BJ (cell line): ENCODE data around the gene ZNF570. TPM values are rescaled to one million over a fixed set of nuclear protein-coding genes. Genes with fewer than 3 reads are reported as not detected.
A peak's percentile ranks its signal among the peaks of the same experiment; 100 is the strongest.

Source experiments
- CTCF ChIA-PET: fragments of 350-600 bp; formaldehyde crosslinking; extraction: SDS; loops from one replicate; lab custom pipeline; 2021; ENCODE audit warnings: antibody characterized with exemption, inconsistent platforms; lab: Yijun Ruan, JAX
- POLR2A ChIA-PET: fragments of 300-600 bp; sonication (Branson Sonifier 250); formaldehyde crosslinking; extraction: SDS; loops from one replicate; lab custom pipeline; 2021; ENCODE audit warnings: antibody characterized with exemption; lab: Charles Lee
- DNase-seq: peaks from one replicate; pipeline ENCODE4 v3.0.0-alpha.2; 2011; ENCODE audit warnings: low read depth
- H3K27me3 ChIP-seq: 2 replicates; pipeline ENCODE4 v1.6.0; 2011; ENCODE audit warnings: low read length; ENCODE audit not compliant: control insufficient read depth, insufficient read depth
- H3K36me3 ChIP-seq: 2 replicates; pipeline ENCODE4 v1.5.1; 2011; ENCODE audit warnings: low read length; ENCODE audit not compliant: control insufficient read depth, insufficient read depth
- H3K4me3 ChIP-seq: 2 replicates; pipeline ENCODE4 v1.5.1; 2011; ENCODE audit warnings: low read depth, mild to moderate bottlenecking, control low read depth, low read length
- CTCF ChIP-seq: IDR thresholded peaks from 2 replicates; pipeline ENCODE4 v1.5.1; 2011; ENCODE audit warnings: low read depth, mild to moderate bottlenecking, control low read depth, inconsistent platforms, low read length, moderate library complexity; ENCODE audit not compliant: insufficient read depth
- polyA plus RNA-seq: library from polyadenylated mRNA; depleted of rRNA; stranded (reverse); fragments of >200 nt; gene quantifications from 2 replicates; pipeline ENCODE4 v1.2.3, GENCODE V29; 2011

Gene ZNF570
- polyA plus RNA-seq, 1 experiment, result 1.4 TPM

GRCh38 chr19:37467608-37468090 is 1.5 kb upstream of the ZNF570 start:
- no peak for TF ChIP-seq CTCF
- Histone ChIP-seq H3K36me3 (peaks cover 2% of the 10 kb centered on the region), H3K27me3 (no peaks in the 10 kb centered on the region), H3K4me3 (peak overlapping the region; percentile 73)
- CTCF ChIA-PET, result no interaction called here
- DNase-seq, result no peak
- POLR2A ChIA-PET, result interaction anchor here (0.6 kb wide), 1 partner anchor 17 kb away, joined by 3 read pairs; no protein-coding TSS in a partner anchor

GRCh38 chr19:37470216-37470615 is 1.1 kb downstream of the ZNF570 start:
- H3K27me3 ChIP-seq, result no peaks in the 10 kb centered on the region
- no peak for TF ChIP-seq CTCF
- POLR2A ChIA-PET, result no interaction called here
- no peak for DNase-seq
- H3K4me3 ChIP-seq, result peak overlapping the region; percentile 71; the same call in 1 of the 2 replicates
- CTCF ChIA-PET, result no interaction called here
- H3K36me3 ChIP-seq, result peaks cover 2% of the 10 kb centered on the region; the same call in 1 of the 2 replicates

- POLR2A ChIA-PET, result interaction anchor here (0.6 kb wide), 1 partner anchor 131 kb away, joined by 4 read pairs; no protein-coding TSS in a partner anchor
- no peak for TF ChIP-seq CTCF
- CTCF ChIA-PET, result no interaction called here
These were observed 3.0 kb downstream of the ZNF570 start for GRCh38 chr19:37472165-37472564.

GRCh38 chr19:37484406-37485168 is 15.4 kb downstream of the ZNF570 start:
- POLR2A ChIA-PET, result interaction anchor here (0.6 kb wide), 1 partner anchor 17 kb away, joined by 3 read pairs; the partner anchor contains the start of gene ZNF569

More at GRCh38 chr19:37472165-37472564, 3.0 kb downstream of the ZNF570 start:
- no peak overlapping the region for H3K4me3 ChIP-seq
- peaks cover 8% of the 10 kb centered on the region; the same call in 1 of the 2 replicates for H3K36me3 ChIP-seq
- DNase-seq, result no peak
- H3K27me3 ChIP-seq, result no peaks in the 10 kb centered on the region

More at GRCh38 chr19:37484406-37485168, 15.4 kb downstream of the ZNF570 start:
- DNase-seq, result no peak
- no peak for TF ChIP-seq CTCF
- Histone ChIP-seq H3K4me3 (no peak overlapping the region), H3K27me3 (no peaks in the 10 kb centered on the region), H3K36me3 (peaks cover 4% of the 10 kb centered on the region)
- CTCF ChIA-PET, result no interaction called here
